SU-DHL-6 (cell line): ENCODE measurements around the gene NOC2L.
A peak's percentile ranks its signal among the peaks of the same experiment; 100 is the strongest.

Experiments
- H2AFZ ChIP-seq: fragments of 200-600 bp; sonication (generic); 2 replicates; pipeline ENCODE4 v1.6.1; 2014; ENCODE audit warnings: low read depth, mild to moderate bottlenecking, moderate library complexity, mixed read lengths, antibody characterized with exemption, low read length; ENCODE audit not compliant: severe bottlenecking
- H3F3A ChIP-seq: fragments of 200-600 bp; shearing (Covaris generic); 2 replicates; pipeline ENCODE4 v1.6.0; 2016; ENCODE audit warnings: antibody characterized with exemption, mild to moderate bottlenecking; ENCODE audit not compliant: insufficient read depth
- H3K27ac ChIP-seq: fragments of 200-600 bp; sonication (generic); 2 replicates; pipeline ENCODE4 v1.5.1; 2016; ENCODE audit warnings: low read depth, mild to moderate bottlenecking, low read length, moderate library complexity, mixed read lengths
- H3K27me3 ChIP-seq: fragments of 200-600 bp; sonication (generic), shearing (Covaris generic); 2 replicates; pipeline ENCODE4 v1.6.0; 2014; ENCODE audit warnings: mild to moderate bottlenecking, low read length
- H3K36me3 ChIP-seq: fragments of 200-600 bp; sonication (generic); 2 replicates; pipeline ENCODE4 v1.6.1; 2014; ENCODE audit warnings: mild to moderate bottlenecking, low read length, mixed read lengths
- H3K4me2 ChIP-seq: fragments of 300-600, 200-600 bp; shearing (Covaris generic), sonication (generic); 2 replicates; pipeline ENCODE4 v1.6.0; 2014; ENCODE audit warnings: low read length, low read depth, mild to moderate bottlenecking; ENCODE audit not compliant: poor library complexity, severe bottlenecking
- H3K4me3 ChIP-seq: fragments of 200-600 bp; sonication (generic); 2 replicates; pipeline ENCODE4 v1.5.1; 2014; ENCODE audit warnings: antibody characterized with exemption, low read length, mild to moderate bottlenecking, mixed read lengths; ENCODE audit not compliant: insufficient read depth, poor library complexity, severe bottlenecking
- H3K79me2 ChIP-seq: fragments of 200-600 bp; sonication (generic); 2 replicates; pipeline ENCODE4 v1.6.1; 2014; ENCODE audit warnings: mild to moderate bottlenecking, low read length, moderate library complexity; ENCODE audit not compliant: insufficient read depth
- H3K9ac ChIP-seq: fragments of 200-600 bp; sonication (generic); 2 replicates; pipeline ENCODE4 v1.7.0; 2014; ENCODE audit warnings: mild to moderate bottlenecking, low read length
- H3K9me2 ChIP-seq: fragments of 200-600 bp; sonication (generic); replicated peaks from 2 replicates; pipeline ENCODE4 v1.6.1; 2014; ENCODE audit warnings: low read length; ENCODE audit not compliant: insufficient read depth
- H3K9me3 ChIP-seq: fragments of 200-600 bp; sonication (generic); 2 replicates; pipeline ENCODE4 v1.6.1; 2014; ENCODE audit warnings: low read length, mixed read lengths; ENCODE audit not compliant: insufficient read depth
- H4K20me1 ChIP-seq: fragments of 200-600 bp; sonication (generic); 2 replicates; pipeline ENCODE4 v1.6.1; 2014; ENCODE audit warnings: low read depth, mild to moderate bottlenecking, antibody characterized with exemption, low read length, moderate library complexity, mixed read lengths
- EZH2phosphoT487 ChIP-seq: fragments of 200-600 bp; sonication (generic), shearing (Covaris generic); conservative IDR thresholded peaks from 2 replicates; pipeline ENCODE4 v1.6.1; 2018; ENCODE audit warnings: mild to moderate bottlenecking, antibody characterized with exemption, low read length, moderate library complexity, mixed read lengths
- TF ChIP-seq, protein P1 (sequence below): fragments of 200-600 bp; sonication (generic); IDR thresholded peaks from one replicate; pipeline ENCODE4 v1.5.1; 2017; ENCODE audit warnings: antibody characterized with exemption, mild to moderate bottlenecking, low read length, moderate library complexity; ENCODE audit not compliant: insufficient read depth, poor library complexity, severe bottlenecking

The NOC2L gene

DNA sequence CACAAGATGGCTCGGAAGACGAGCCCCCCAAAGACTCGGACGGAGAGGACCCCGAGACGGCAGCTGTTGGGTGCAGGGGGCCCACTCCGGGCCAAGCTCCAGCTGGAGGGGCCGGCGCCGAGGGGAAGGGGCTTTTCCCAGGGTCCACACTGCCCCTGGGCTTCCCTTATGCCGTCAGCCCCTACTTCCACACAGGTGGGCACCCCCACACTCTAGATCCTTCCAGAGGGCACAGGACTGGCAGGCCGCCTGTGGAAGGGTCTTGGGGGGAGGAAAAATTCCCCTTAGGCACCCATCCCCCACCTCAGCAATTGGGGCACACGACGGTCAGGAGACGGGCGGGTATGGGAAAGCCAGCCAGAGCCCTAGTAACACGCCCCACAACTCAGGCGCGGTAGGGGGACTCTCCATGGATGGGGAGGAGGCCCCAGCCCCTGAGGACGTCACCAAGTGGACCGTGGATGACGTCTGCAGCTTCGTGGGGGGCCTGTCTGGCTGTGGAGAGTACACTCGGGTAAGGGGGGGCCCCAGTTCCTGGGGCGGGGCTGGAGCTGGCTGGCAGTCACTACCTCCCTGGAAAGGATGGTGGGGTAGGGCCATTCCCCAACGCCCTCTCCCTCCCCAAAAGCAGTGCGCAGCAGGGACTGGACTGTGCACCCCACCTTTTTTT is 16.1 kb downstream of the NOC2L start:
- Histone ChIP-seq H3K27ac (no peak overlapping the region), H3K4me2 (peak overlapping the region; percentile 31), H3K4me3 (no peak overlapping the region)

DNA sequence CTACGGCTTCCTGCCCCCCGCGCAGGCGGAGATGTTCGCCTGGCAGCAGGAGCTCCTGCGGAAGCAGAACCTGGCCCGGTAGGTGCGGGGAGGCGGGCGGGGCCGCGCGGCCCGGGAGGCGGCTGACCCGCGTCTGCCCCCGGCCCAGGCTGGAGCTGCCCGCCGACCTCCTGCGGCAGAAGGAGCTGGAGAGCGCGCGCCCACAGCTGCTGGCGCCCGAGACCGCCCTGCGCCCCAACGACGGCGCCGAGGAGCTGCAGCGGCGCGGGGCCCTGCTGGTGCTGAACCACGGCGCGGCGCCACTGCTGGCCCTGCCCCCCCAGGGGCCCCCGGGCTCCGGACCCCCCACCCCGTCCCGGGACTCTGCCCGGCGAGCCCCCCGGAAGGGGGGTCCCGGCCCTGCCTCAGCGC is 16.6 kb downstream of the NOC2L start:
- Histone ChIP-seq H2AFZ (no peak overlapping the region), H3K36me3 (no peaks in the 10 kb centered on the region), H3K9ac (no peak overlapping the region), H4K20me1 (no peaks in the 10 kb centered on the region), H3K4me3 (no peak overlapping the region), H3K27ac (no peak overlapping the region), H3K79me2 (no peaks in the 10 kb centered on the region), H3K27me3 (no peaks in the 10 kb centered on the region), H3K9me3 (no peaks in the 10 kb centered on the region), H3K4me2 (peak overlapping the region; percentile 31), H3F3A (no peaks in the 10 kb centered on the region), H3K9me2 (no peaks in the 10 kb centered on the region)
- TF ChIP-seq, protein P1, sequence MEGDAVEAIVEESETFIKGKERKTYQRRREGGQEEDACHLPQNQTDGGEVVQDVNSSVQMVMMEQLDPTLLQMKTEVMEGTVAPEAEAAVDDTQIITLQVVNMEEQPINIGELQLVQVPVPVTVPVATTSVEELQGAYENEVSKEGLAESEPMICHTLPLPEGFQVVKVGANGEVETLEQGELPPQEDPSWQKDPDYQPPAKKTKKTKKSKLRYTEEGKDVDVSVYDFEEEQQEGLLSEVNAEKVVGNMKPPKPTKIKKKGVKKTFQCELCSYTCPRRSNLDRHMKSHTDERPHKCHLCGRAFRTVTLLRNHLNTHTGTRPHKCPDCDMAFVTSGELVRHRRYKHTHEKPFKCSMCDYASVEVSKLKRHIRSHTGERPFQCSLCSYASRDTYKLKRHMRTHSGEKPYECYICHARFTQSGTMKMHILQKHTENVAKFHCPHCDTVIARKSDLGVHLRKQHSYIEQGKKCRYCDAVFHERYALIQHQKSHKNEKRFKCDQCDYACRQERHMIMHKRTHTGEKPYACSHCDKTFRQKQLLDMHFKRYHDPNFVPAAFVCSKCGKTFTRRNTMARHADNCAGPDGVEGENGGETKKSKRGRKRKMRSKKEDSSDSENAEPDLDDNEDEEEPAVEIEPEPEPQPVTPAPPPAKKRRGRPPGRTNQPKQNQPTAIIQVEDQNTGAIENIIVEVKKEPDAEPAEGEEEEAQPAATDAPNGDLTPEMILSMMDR, result no peak
- TF ChIP-seq EZH2phosphoT487, result no peak

More for the DNA sequence above, 16.1 kb downstream of the NOC2L start:
- H3K27me3 ChIP-seq, result no peaks in the 10 kb centered on the region
- H2AFZ ChIP-seq, result no peak overlapping the region
- H4K20me1 ChIP-seq, result no peaks in the 10 kb centered on the region
- H3K9me2 ChIP-seq, result no peaks in the 10 kb centered on the region
- no peak overlapping the region for H3K9ac ChIP-seq
- H3K36me3 ChIP-seq, result no peaks in the 10 kb centered on the region
- TF ChIP-seq, protein P1, result no peak
- TF ChIP-seq EZH2phosphoT487, result no peak
- H3K79me2 ChIP-seq, result no peaks in the 10 kb centered on the region
- H3K9me3 ChIP-seq, result no peaks in the 10 kb centered on the region
- no peaks in the 10 kb centered on the region for H3F3A ChIP-seq

DNA sequence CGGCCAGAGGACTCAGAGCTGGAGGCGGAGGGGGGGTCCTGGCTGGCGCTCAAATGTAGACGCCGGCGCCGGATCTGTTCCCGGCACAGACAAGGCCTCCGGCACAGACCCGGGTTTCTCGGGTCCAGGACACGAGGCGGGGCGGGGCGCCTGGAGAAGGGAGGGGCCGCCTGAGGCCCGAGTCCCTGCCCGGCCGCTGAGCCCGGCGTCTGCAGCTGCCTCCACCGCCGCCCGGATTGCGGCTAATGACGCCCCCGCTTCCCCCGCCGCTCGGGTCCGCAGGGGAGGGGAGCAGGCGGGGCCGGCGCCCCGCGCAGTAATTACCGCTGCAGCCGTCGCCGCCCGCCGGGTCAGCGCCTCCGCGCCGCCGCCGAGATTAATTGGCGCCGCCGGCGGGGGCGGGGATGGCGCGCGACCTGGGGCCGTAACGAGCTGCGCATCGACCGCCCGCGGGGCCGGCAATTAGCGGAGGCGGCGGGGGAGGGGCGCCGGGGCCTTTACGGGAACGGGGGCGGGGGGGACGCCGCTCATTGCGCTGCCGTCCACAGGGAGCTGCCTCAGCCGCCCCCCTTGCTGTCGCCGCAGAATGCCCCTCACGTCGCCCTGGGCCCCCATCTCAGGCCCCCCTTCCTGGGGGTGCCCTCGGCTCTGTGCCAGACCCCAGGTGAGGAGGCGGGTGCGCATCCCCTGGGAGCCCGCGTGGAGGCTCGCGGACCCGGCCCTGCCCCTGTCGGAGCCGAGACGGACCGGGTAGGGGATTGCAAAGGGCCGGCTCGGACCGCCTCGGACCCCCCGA is 17.3 kb downstream of the NOC2L start:
- Histone ChIP-seq H3K9me2 (no peaks in the 10 kb centered on the region), H3K4me2 (peak overlapping the region; percentile 31), H3K9ac (no peak overlapping the region), H3F3A (no peaks in the 10 kb centered on the region), H3K27me3 (no peaks in the 10 kb centered on the region), H3K36me3 (no peaks in the 10 kb centered on the region), H3K27ac (no peak overlapping the region), H3K9me3 (no peaks in the 10 kb centered on the region), H2AFZ (no peak overlapping the region), H4K20me1 (no peaks in the 10 kb centered on the region), H3K4me3 (no peak overlapping the region), H3K79me2 (no peaks in the 10 kb centered on the region)
- TF ChIP-seq EZH2phosphoT487, result 0 out of 2 replicates have a peak, but pooled peaks have one; percentile 72
- TF ChIP-seq, protein P1, result no peak
